Suprapubic skin (tissue), 4 donors: ENCODE results near the gene FSTL4.

ENCODE experiments used
- CTCF ChIP-seq, 2 donors: fragments of 200-600 bp in 1 of 2; fragments of 450-650 bp in 1 of 2; sonication (generic) in 1 of 2; IDR thresholded peaks; one replicate each; pipeline ENCODE4 v1.5.1; 2016 to 2019; ENCODE audit warnings: antibody characterized with exemption in 2 of 2, mild to moderate bottlenecking in 1 of 2, moderate library complexity in 1 of 2
- EP300 ChIP-seq: sonication (generic); formaldehyde crosslinking; IDR thresholded peaks from one replicate; pipeline ENCODE4 v1.6.1; 2017; ENCODE audit warnings: antibody characterized with exemption
- POLR2A ChIP-seq, 2 donors: fragments of 450-650 bp; IDR thresholded peaks; one replicate each; pipeline ENCODE4 v1.6.1; 2017; ENCODE audit warnings: antibody characterized with exemption in 2 of 2, mild to moderate bottlenecking in 2 of 2, moderate library complexity in 2 of 2
- POLR2AphosphoS5 ChIP-seq, 3 donors: sonication (generic); formaldehyde crosslinking; IDR thresholded peaks; one replicate each; pipeline ENCODE4 v1.6.1; 2017; ENCODE audit warnings: antibody characterized with exemption in 3 of 3

GRCh38 chr5:133311176-133311575, 301.2 kb downstream of the FSTL4 start:
- no peak for TF ChIP-seq CTCF (IDR thresholded peaks at IDR 0.05)
- no peak for TF ChIP-seq POLR2AphosphoS5 (IDR thresholded peaks at IDR 0.05)
- TF ChIP-seq POLR2A (IDR thresholded peaks at IDR 0.05) = no peak
- no peak for TF ChIP-seq EP300
